Hepatocyte (in vitro differentiated cells): ENCODE results near the gene ACOXL. TPM values are rescaled to one million over a fixed set of nuclear protein-coding genes. Genes with fewer than 3 reads are reported as not detected.

ENCODE experiments used
- DNase-seq: peaks from one replicate; pipeline ENCODE4 v3.0.0-alpha.2; 2016; ENCODE audit warnings: low spot score
- H2AFZ ChIP-seq: fragments of 200-600 bp; sonication (generic); 2 replicates; pipeline ENCODE4 v1.6.0; 2016; ENCODE audit warnings: antibody characterized with exemption, mild to moderate bottlenecking
- H3K27ac ChIP-seq: fragments of 200-600 bp; sonication (generic); 2 replicates; pipeline ENCODE4 v1.5.1; 2016; ENCODE audit warnings: mild to moderate bottlenecking
- H3K27me3 ChIP-seq: fragments of 200-600 bp; sonication (generic); 2 replicates; pipeline ENCODE4 v1.6.1; 2016
- H3K36me3 ChIP-seq: fragments of 200-600 bp; sonication (generic); replicated peaks from 2 replicates; pipeline ENCODE4 v1.5.1; 2016; ENCODE audit warnings: low read depth; ENCODE audit not compliant: insufficient read depth
- H3K4me1 ChIP-seq: fragments of 200-600 bp; sonication (generic); 2 replicates; pipeline ENCODE4 v1.5.1; 2016; ENCODE audit warnings: mild to moderate bottlenecking, moderate library complexity; ENCODE audit not compliant: insufficient read depth
- H3K4me2 ChIP-seq: fragments of 200-600 bp; sonication (generic); 2 replicates; pipeline ENCODE4 v1.6.0; 2016
- H3K4me3 ChIP-seq: fragments of 200-600 bp; sonication (generic); 2 replicates; pipeline ENCODE4 v1.5.1; 2016; ENCODE audit warnings: mild to moderate bottlenecking
- H3K79me2 ChIP-seq: fragments of 200-600 bp; sonication (generic); 2 replicates; pipeline ENCODE4 v1.6.0; 2017; ENCODE audit warnings: mild to moderate bottlenecking
- H3K9me2 ChIP-seq: fragments of 200-600 bp; sonication (generic); replicated peaks from 2 replicates; pipeline ENCODE4 v1.6.0; 2017; ENCODE audit warnings: mild to moderate bottlenecking; ENCODE audit not compliant: insufficient read depth
- H3K9me3 ChIP-seq: fragments of 200-600 bp; sonication (generic); 2 replicates; pipeline ENCODE4 v1.5.1; 2016; ENCODE audit warnings: low read depth, mild to moderate bottlenecking
- H4K20me1 ChIP-seq: fragments of 200-600 bp; sonication (generic); 2 replicates; pipeline ENCODE4 v1.6.0; 2016; ENCODE audit warnings: mild to moderate bottlenecking; ENCODE audit not compliant: insufficient read depth, poor library complexity, severe bottlenecking
- CTCF ChIP-seq: fragments of 200-600 bp; sonication (generic); IDR thresholded peaks from 2 replicates; pipeline ENCODE4 v1.5.1; 2016; ENCODE audit warnings: antibody characterized with exemption, mild to moderate bottlenecking; ENCODE audit not compliant: poor library complexity
- EZH2 ChIP-seq: fragments of 200-600 bp; sonication (generic); IDR thresholded peaks from 2 replicates; pipeline ENCODE4 v1.6.1; 2016; ENCODE audit warnings: antibody characterized with exemption, mild to moderate bottlenecking, borderline replicate concordance
- EZH2phosphoT487 ChIP-seq: fragments of 200-600 bp; sonication (generic); IDR thresholded peaks from one replicate; pipeline ENCODE4 v1.6.1; 2018; ENCODE audit warnings: antibody characterized with exemption, mild to moderate bottlenecking, low read depth, moderate library complexity; ENCODE audit not compliant: unreplicated experiment, severe bottlenecking
- WGBS: methylation state at CpG from one replicate; pipeline ENCODE4 v1.1.6; 2016; ENCODE audit warnings: low lambda C conversion rate; ENCODE audit errors: missing lambda C conversion rate; 5-methylcytosine and 5-hydroxymethylcytosine counted together
- polyA plus RNA-seq: library from polyadenylated mRNA; unstranded; fragments of >200 nt; fragmentation: Nextera tagmentation; extraction: Ambion mirVana; gene quantifications from 2 replicates; pipeline ENCODE4 v1.2.1, GENCODE V29; 2016
- total RNA-seq: library from RNA; depleted of rRNA; stranded (reverse); fragments of >200 nt; gene quantifications from 2 replicates; pipeline ENCODE4 v1.2.3, GENCODE V29; 2014

ACOXL gene
- total and polyA plus RNA-seq, 2 experiments from 2014 or later = 0.23 to 1.1 TPM

DNA sequence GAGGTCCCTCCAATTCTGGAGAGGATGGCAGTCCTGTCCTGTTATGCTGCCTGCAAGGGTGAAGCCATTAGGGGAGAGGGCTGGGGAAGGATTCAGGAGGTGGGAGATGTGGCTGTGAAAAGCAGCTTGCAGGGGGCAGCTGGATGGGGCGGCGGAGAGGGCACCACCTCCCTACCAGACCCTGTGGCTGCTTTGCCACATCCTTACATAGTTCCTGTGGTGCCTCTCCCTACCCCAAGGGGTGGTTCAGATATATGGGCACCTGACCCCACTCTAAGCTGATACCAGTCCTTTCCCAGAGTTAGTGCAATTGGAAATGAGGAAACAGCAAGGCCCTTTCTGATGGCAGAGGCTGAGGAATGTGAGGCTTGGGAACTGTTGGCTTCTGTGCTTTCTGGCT, 6.1 kb upstream of the ACOXL start:
- no peaks in the 10 kb centered on the region for H4K20me1 ChIP-seq
- no peak for DNase-seq
- H2AFZ ChIP-seq = no peak overlapping the region
- no peak overlapping the region for H3K4me3 ChIP-seq
- no peak for TF ChIP-seq CTCF
- no peak for TF ChIP-seq EZH2
- no peak for TF ChIP-seq EZH2phosphoT487
- peaks cover 34% of the 10 kb centered on the region for H3K27me3 ChIP-seq
- no peak overlapping the region for H3K27ac ChIP-seq
- no peaks in the 10 kb centered on the region for H3K4me1 ChIP-seq
- WGBS = 100% methylated on average over 2 of the region's 2 CpGs
- H3K9me2 ChIP-seq = no peaks in the 10 kb centered on the region
- H3K4me2 ChIP-seq = no peak overlapping the region
- no peaks in the 10 kb centered on the region for H3K79me2 ChIP-seq
- H3K36me3 ChIP-seq = no peaks in the 10 kb centered on the region
- no peaks in the 10 kb centered on the region for H3K9me3 ChIP-seq

GRCh38 chr2:110727923-110728322, 4.5 kb upstream of the ACOXL start:
- Histone ChIP-seq H3K9me2 (no peaks in the 10 kb centered on the region), H4K20me1 (no peaks in the 10 kb centered on the region), H2AFZ (no peak overlapping the region), H3K27ac (no peak overlapping the region), H3K4me1 (peaks cover 5% of the 10 kb centered on the region), H3K79me2 (no peaks in the 10 kb centered on the region), H3K9me3 (no peaks in the 10 kb centered on the region), H3K27me3 (peaks cover 39% of the 10 kb centered on the region), H3K4me3 (no peak overlapping the region), H3K4me2 (no peak overlapping the region), H3K36me3 (no peaks in the 10 kb centered on the region)
- TF ChIP-seq EZH2phosphoT487 (no peak), EZH2 (no peak), CTCF (no peak)
- WGBS = 89% methylated on average over 4 of the region's 4 CpGs
- no peak for DNase-seq

DNA sequence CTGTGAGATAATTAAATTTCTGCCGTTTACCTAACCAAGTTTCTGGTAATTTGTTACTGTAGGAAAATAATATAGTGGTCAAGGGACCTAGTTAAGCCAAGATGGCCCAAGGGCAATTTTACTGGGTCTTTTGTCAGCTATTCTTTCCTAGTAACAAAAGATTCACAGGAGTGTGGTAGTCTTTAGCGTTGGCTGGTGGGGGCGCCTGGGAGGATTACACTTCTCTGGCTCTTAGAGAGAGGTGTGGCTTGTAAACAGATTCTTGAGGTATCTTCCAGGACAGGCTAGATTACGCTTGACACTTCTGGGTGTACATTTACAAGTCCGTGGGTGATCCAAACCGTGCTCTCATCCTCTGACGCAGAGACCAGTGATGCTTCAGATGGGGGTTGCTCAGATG, 3.3 kb upstream of the ACOXL start:
- H3K4me3 ChIP-seq = no peak overlapping the region
- no peak for DNase-seq
- no peaks in the 10 kb centered on the region for H3K9me2 ChIP-seq
- no peaks in the 10 kb centered on the region for H3K36me3 ChIP-seq
- peaks cover 10% of the 10 kb centered on the region for H3K4me1 ChIP-seq
- TF ChIP-seq EZH2 (no peak), CTCF (no peak)
- no peaks in the 10 kb centered on the region for H4K20me1 ChIP-seq
- H3K9me3 ChIP-seq = no peaks in the 10 kb centered on the region
- H3K4me2 ChIP-seq = no peak overlapping the region
- 54% methylated on average over 7 of the region's 7 CpGs for WGBS
- no peak overlapping the region for H3K27ac ChIP-seq
- peaks cover 49% of the 10 kb centered on the region for H3K27me3 ChIP-seq
- no peaks in the 10 kb centered on the region for H3K79me2 ChIP-seq
- H2AFZ ChIP-seq = no peak overlapping the region

DNA sequence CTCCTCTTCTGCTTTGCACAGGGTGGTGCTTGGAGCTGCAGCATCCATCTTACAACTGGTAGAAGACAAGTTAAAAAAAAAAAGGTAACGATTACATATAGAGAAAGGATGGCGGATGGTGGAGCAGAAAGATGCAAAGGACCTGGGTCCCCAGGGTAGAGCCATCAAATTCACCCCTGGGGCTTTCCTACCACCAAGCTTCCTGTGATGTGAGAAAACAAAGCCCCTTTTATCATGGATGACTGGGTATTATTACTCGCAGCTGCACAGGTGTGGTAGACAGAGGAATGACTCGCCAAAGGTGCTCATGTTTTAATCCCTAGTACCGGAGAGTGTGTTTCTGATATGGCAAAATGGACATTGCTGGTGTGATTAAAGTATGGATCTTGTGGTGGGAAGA, 1.3 kb upstream of the ACOXL start:
- H3K36me3 ChIP-seq = no peaks in the 10 kb centered on the region
- no peak for DNase-seq
- no peaks in the 10 kb centered on the region for H4K20me1 ChIP-seq
- peaks cover 68% of the 10 kb centered on the region for H3K27me3 ChIP-seq
- no peak overlapping the region for H2AFZ ChIP-seq
- WGBS = 86% methylated on average over 5 of the region's 5 CpGs
- H3K4me2 ChIP-seq = no peak overlapping the region
- no peaks in the 10 kb centered on the region for H3K9me3 ChIP-seq
- H3K27ac ChIP-seq = no peak overlapping the region
- no peaks in the 10 kb centered on the region for H3K79me2 ChIP-seq
- no peak overlapping the region for H3K4me3 ChIP-seq
- H3K4me1 ChIP-seq = peaks cover 10% of the 10 kb centered on the region
- no peaks in the 10 kb centered on the region for H3K9me2 ChIP-seq
- no peak for TF ChIP-seq CTCF
- no peak for TF ChIP-seq EZH2
- TF ChIP-seq EZH2phosphoT487 = no peak
